IMR-90 (cell line): Measurements from ENCODE around the gene ILDR2.

Experiments
- BHLHE40 ChIP-seq: fragments of 150-350 bp; IDR thresholded peaks from 2 replicates; pipeline ENCODE4 v1.6.1; 2016; ENCODE audit warnings: mild to moderate bottlenecking, low read depth, low read length
- CEBPB ChIP-seq: IDR thresholded peaks from 2 replicates; pipeline ENCODE4 v1.6.1; 2012; ENCODE audit warnings: low read depth, low read length, improper control_type of control experiment
- CHD1 ChIP-seq: IDR thresholded peaks from 2 replicates; pipeline ENCODE4 v1.6.1; 2012; ENCODE audit warnings: low read depth, low read length, improper control_type of control experiment
- CTCF ChIP-seq: conservative IDR thresholded peaks from 2 replicates; pipeline ENCODE4 v1.5.1; 2012; ENCODE audit warnings: mild to moderate bottlenecking, low read depth, low read length, improper control_type of control experiment
- ELK1 ChIP-seq: fragments of 150-350 bp; IDR thresholded peaks from 2 replicates; pipeline ENCODE4 v1.6.1; 2016; ENCODE audit warnings: low read depth, mild to moderate bottlenecking, low read length, moderate library complexity, borderline replicate concordance
- MAZ ChIP-seq: IDR thresholded peaks from 2 replicates; pipeline ENCODE4 v1.6.1; 2012; ENCODE audit warnings: low read depth, mild to moderate bottlenecking, low read length, improper control_type of control experiment, moderate library complexity, borderline replicate concordance
- MXI1 ChIP-seq: IDR thresholded peaks from 2 replicates; pipeline ENCODE4 v1.6.1; 2012; ENCODE audit warnings: low read depth, mild to moderate bottlenecking, low read length, moderate library complexity, borderline replicate concordance
- POLR2A ChIP-seq: IDR thresholded peaks from 2 replicates; pipeline ENCODE4 v1.6.1; 2012; ENCODE audit warnings: mild to moderate bottlenecking, low read depth, low read length
- RAD21 ChIP-seq: IDR thresholded peaks from 2 replicates; pipeline ENCODE4 v1.6.1; 2012; ENCODE audit warnings: low read length, improper control_type of control experiment
- RCOR1 ChIP-seq: IDR thresholded peaks from 2 replicates; pipeline ENCODE4 v1.6.1; 2012; ENCODE audit warnings: mild to moderate bottlenecking, low read length, improper control_type of control experiment; ENCODE audit not compliant: insufficient replicate concordance
- RFX5 ChIP-seq: IDR thresholded peaks from 2 replicates; pipeline ENCODE4 v1.8.0; 2012; ENCODE audit warnings: low read depth, mild to moderate bottlenecking, low read length, moderate library complexity
- SMC3 ChIP-seq: fragments of 150-350 bp; IDR thresholded peaks from 2 replicates; pipeline ENCODE4 v1.6.1; 2016; ENCODE audit warnings: low read depth, mild to moderate bottlenecking, antibody characterized with exemption, low read length, moderate library complexity
- USF2 ChIP-seq: fragments of 150-350 bp; IDR thresholded peaks from 2 replicates; pipeline ENCODE4 v1.6.1; 2017; ENCODE audit warnings: mild to moderate bottlenecking, antibody characterized with exemption, low read length, low read depth

- TF ChIP-seq CTCF (no peak), CEBPB (no peak), MXI1 (no peak), ELK1 (no peak), POLR2A (no peak), USF2 (no peak), BHLHE40 (no peak), SMC3 (no peak), CHD1 (no peak), RFX5 (no peak), MAZ (no peak), RAD21 (no peak), RCOR1 (no peak)
Observed at GRCh38 chr1:166929911-166930310, 45.4 kb downstream of the ILDR2 start.
